Neural cell (in vitro differentiated cells): ENCODE results near the gene ANKRD40. TPM values are rescaled to one million over a fixed set of nuclear protein-coding genes. Genes with fewer than 3 reads are reported as not detected.

Source experiments
- H2AFZ ChIP-seq: fragments of 200-600, 300-800 bp; sonication (generic), shearing (Covaris generic); 2 replicates; pipeline ENCODE4 v1.6.0; 2014; ENCODE audit warnings: low read depth, mild to moderate bottlenecking, antibody characterized with exemption, low read length, moderate library complexity
- H3F3A ChIP-seq: fragments of 200-600 bp; shearing (Covaris generic); 2 replicates; pipeline ENCODE4 v1.6.1; 2016; ENCODE audit warnings: mild to moderate bottlenecking, moderate library complexity, mixed read lengths, antibody characterized with exemption, low read length; ENCODE audit not compliant: insufficient read depth, poor library complexity, severe bottlenecking
- H3K27ac ChIP-seq: fragments of 200-600, 300-800 bp; sonication (generic), shearing (Covaris generic); 2 replicates; pipeline ENCODE4 v1.5.1; 2014; ENCODE audit warnings: mild to moderate bottlenecking, low read length, moderate library complexity
- H3K27me3 ChIP-seq: fragments of 300-800, 200-600 bp; sonication (generic), shearing (Covaris generic); 2 replicates; pipeline ENCODE4 v1.6.0; 2014; ENCODE audit warnings: mild to moderate bottlenecking, low read depth, low read length, moderate library complexity; ENCODE audit not compliant: insufficient read depth
- H3K36me3 ChIP-seq: fragments of 300-800, 200-600 bp; sonication (generic), shearing (Covaris generic); 2 replicates; pipeline ENCODE4 v1.5.1; 2014; ENCODE audit warnings: mild to moderate bottlenecking, antibody characterized with exemption, low read length, moderate library complexity; ENCODE audit not compliant: insufficient read depth
- H3K4me2 ChIP-seq: fragments of 300-800, 200-600 bp; sonication (generic), shearing (Covaris generic); 2 replicates; pipeline ENCODE4 v1.6.0; 2014; ENCODE audit warnings: mild to moderate bottlenecking, low read length
- H3K4me3 ChIP-seq: fragments of 300-800, 200-600 bp; sonication (generic), shearing (Covaris generic); 2 replicates; pipeline ENCODE4 v1.5.1; 2014; ENCODE audit warnings: mild to moderate bottlenecking, low read length, moderate library complexity
- H3K79me2 ChIP-seq: fragments of 200-600 bp; shearing (Covaris generic); replicated peaks from 2 replicates; pipeline ENCODE4 v1.6.0; 2014; ENCODE audit warnings: mild to moderate bottlenecking, low read length, moderate library complexity; ENCODE audit not compliant: insufficient read depth
- H3K9ac ChIP-seq: fragments of 300-800, 200-600 bp; sonication (generic), shearing (Covaris generic); 2 replicates; pipeline ENCODE4 v1.6.1; 2016; ENCODE audit warnings: mild to moderate bottlenecking, low read length, mixed read lengths
- H3K9me2 ChIP-seq: fragments of 200-600 bp; shearing (Covaris generic); 2 replicates; pipeline ENCODE4 v1.6.1; 2016; ENCODE audit warnings: mild to moderate bottlenecking, low read length, mixed read lengths; ENCODE audit not compliant: insufficient read depth
- H3K9me3 ChIP-seq: fragments of 200-600, 300-800 bp; sonication (generic), shearing (Covaris generic); 2 replicates; pipeline ENCODE4 v1.6.1; 2016; ENCODE audit warnings: mild to moderate bottlenecking, mixed run types, low read length, moderate library complexity, mixed read lengths
- H4K20me1 ChIP-seq: fragments of 200-600 bp; shearing (Covaris generic); 2 replicates; pipeline ENCODE4 v1.6.1; 2016; ENCODE audit warnings: mild to moderate bottlenecking, mixed run types; ENCODE audit not compliant: insufficient read depth
- CTCF ChIP-seq: fragments of 450-650 bp; IDR thresholded peaks from 2 replicates; pipeline ENCODE4 v1.5.1; 2014; ENCODE audit warnings: antibody characterized with exemption, mild to moderate bottlenecking, moderate library complexity; ENCODE audit not compliant: poor library complexity, severe bottlenecking
- EP300 ChIP-seq: fragments of 450-650 bp; conservative IDR thresholded peaks from 2 replicates; pipeline ENCODE4 v1.6.1; 2014; ENCODE audit warnings: antibody characterized with exemption, mild to moderate bottlenecking, moderate library complexity; ENCODE audit not compliant: poor library complexity, severe bottlenecking
- EZH2 ChIP-seq: fragments of 200-600, 300-800 bp; shearing (Covaris generic), sonication (generic); IDR thresholded peaks from 2 replicates; pipeline ENCODE4 v1.6.1; 2014; ENCODE audit warnings: antibody characterized with exemption, low read length, borderline replicate concordance, mild to moderate bottlenecking; ENCODE audit not compliant: insufficient read depth, poor library complexity, severe bottlenecking
- MXI1 ChIP-seq: fragments of 450-650 bp; conservative IDR thresholded peaks from 2 replicates; pipeline ENCODE4 v1.6.1; 2014; ENCODE audit warnings: antibody characterized with exemption, mild to moderate bottlenecking; ENCODE audit not compliant: poor library complexity, severe bottlenecking
- POLR2AphosphoS5 ChIP-seq: IDR thresholded peaks from 2 replicates; pipeline ENCODE4 v1.6.1; 2012
- RAD21 ChIP-seq: fragments of 450-650 bp; conservative IDR thresholded peaks from 2 replicates; pipeline ENCODE4 v1.6.1; 2014; ENCODE audit warnings: antibody characterized with exemption, mild to moderate bottlenecking, moderate library complexity
- REST ChIP-seq: IDR thresholded peaks from 2 replicates; pipeline ENCODE4 v1.6.1; 2012; ENCODE audit warnings: borderline replicate concordance
- SMC3 ChIP-seq: fragments of 450-650 bp; conservative IDR thresholded peaks from 2 replicates; pipeline ENCODE4 v1.6.1; 2014; ENCODE audit warnings: antibody characterized with exemption, mild to moderate bottlenecking, moderate library complexity; ENCODE audit not compliant: poor library complexity
- TAF1 ChIP-seq: IDR thresholded peaks from 2 replicates; pipeline ENCODE4 v1.6.1; 2012; ENCODE audit warnings: low read depth
- polyA plus RNA-seq: library from polyadenylated mRNA; depleted of rRNA; stranded (reverse); fragments of >200 nt; gene quantifications from 2 replicates; pipeline ENCODE4 v1.2.3, GENCODE V29; 2014

Gene ANKRD40
- polyA plus RNA-seq, 1 donor from 2014 or later, result 15.2 TPM

- Histone ChIP-seq H4K20me1 (no peaks in the 10 kb centered on the region), H3K4me3 (no peak overlapping the region), H2AFZ (no peak overlapping the region), H3K9me3 (no peaks in the 10 kb centered on the region), H3K79me2 (no peaks in the 10 kb centered on the region), H3K9me2 (no peaks in the 10 kb centered on the region), H3K9ac (no peak overlapping the region), H3K27me3 (no peaks in the 10 kb centered on the region), H3K27ac (no peak overlapping the region), H3K4me2 (no peak overlapping the region), H3F3A (no peaks in the 10 kb centered on the region), H3K36me3 (no peaks in the 10 kb centered on the region)
- TF ChIP-seq RAD21 (no peak), EZH2 (no peak), SMC3 (no peak), EP300 (no peak), CTCF (no peak), MXI1 (no peak), REST (no peak), POLR2AphosphoS5 (no peak), TAF1 (no peak)
These were observed 31.4 kb downstream of the ANKRD40 start for GRCh38 chr17:50676065-50676975.

GRCh38 chr17:50675627-50676026, 32.1 kb downstream of the ANKRD40 start:
- Histone ChIP-seq H3K9me2 (no peaks in the 10 kb centered on the region), H2AFZ (no peak overlapping the region), H3K79me2 (no peaks in the 10 kb centered on the region), H4K20me1 (no peaks in the 10 kb centered on the region), H3K9ac (no peak overlapping the region), H3F3A (no peaks in the 10 kb centered on the region), H3K36me3 (no peaks in the 10 kb centered on the region), H3K27ac (no peak overlapping the region), H3K9me3 (no peaks in the 10 kb centered on the region), H3K4me3 (no peak overlapping the region), H3K27me3 (no peaks in the 10 kb centered on the region), H3K4me2 (no peak overlapping the region)
- TF ChIP-seq MXI1, result no peak
- TF ChIP-seq EZH2, result no peak
- TF ChIP-seq REST, result no peak
- TF ChIP-seq EP300, result no peak
- TF ChIP-seq TAF1, result no peak
- TF ChIP-seq CTCF, result no peak
- no peak for TF ChIP-seq POLR2AphosphoS5
- no peak for TF ChIP-seq RAD21
- no peak for TF ChIP-seq SMC3
